HS-5 (cell line): ENCODE results near the gene SLC38A10.

Experiments used
- DNase-seq: peaks from one replicate; pipeline ENCODE4 v3.0.0-alpha.2; 2012; ENCODE audit warnings: low read depth

SLC38A10 gene

DNA sequence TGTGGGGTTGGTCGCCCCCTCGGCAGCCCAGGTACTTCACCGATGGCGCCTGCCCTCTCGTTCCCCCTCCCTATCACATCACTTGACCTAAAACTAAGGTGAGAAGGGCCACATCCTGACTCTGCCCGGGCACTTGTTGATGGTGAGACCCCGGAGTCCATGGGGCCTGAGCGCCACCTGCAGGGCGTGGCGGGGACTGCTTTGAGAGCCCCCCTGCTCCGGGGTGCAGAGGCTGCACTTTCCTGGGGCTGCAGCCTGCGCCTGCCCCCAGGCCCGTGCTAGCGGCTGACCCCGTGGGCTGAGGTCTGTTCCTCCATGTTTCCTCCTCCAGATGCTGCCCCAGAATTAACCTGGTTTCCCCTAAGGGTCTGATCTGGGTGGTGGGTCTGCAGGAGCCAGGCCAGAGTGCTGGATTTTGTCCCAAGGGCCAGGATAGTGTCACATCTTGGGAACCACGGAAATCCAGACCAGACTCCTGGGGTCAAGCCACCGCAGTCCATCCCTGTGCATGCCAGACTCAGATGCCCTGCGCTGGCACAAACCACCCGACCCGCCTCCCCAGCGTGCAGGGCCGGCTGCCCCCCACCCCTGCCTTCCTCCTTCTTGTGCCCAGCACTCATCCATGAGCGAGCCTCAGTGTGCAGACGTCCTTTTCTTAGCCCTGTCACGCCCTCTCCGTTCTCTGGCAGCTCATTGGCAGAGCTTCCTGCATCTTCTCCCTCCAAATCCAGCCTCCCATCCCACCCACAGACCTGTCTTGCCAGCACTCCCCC lies 53.3 kb downstream of the SLC38A10 start:
- DNase-seq = no peak

DNA sequence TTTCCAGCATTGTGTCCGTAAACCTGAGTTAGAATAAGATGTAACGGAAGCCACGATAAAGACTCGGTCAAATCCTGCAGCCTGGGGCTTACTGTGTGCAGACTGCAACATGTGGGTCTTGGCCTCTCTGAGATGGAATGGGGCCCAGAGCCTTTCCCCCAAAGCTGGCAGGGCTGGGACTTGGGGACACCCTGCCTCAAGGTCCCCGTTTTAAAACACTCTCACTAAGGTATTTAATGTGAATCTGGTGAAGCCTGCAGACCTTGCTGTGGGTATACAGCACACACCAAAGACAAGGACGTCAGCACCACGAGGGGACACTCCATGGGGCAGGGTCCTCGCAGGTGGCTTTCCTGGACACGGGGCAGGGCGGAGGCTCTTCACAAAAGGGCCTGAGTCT lies 53.9 kb downstream of the SLC38A10 start:
- no peak for DNase-seq

DNA sequence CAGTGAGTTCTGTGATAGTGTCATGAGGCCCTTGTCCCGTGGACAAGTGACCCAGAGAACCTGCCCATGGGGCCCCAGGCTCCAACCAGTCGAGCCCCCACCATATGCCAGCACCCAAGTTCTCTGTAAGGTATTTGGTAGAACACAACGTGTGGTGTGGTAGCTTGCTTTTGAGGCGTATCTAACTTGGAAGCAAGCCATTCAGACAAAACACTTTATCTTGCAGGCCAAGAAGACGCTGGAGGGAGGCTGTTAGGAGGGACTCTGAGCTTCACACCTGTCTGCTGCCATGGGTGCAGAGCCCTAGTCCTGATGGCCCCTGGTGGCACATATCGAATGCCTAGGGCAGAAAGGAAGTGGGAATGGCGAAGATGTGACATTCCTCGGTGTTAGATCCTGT lies 54.3 kb downstream of the SLC38A10 start:
- no peak for DNase-seq

- DNase-seq = no peak
Observed at GRCh38 chr17:81239714-81240555, 55.2 kb downstream of the SLC38A10 start.

GRCh38 chr17:81238815-81239713 lies 56.0 kb downstream of the SLC38A10 start, which contains the start of the genes NDUFAF8 and TEPSIN:
NDUFAF8 (plus strand) TSS chr17:81239318; CDS start chr17:81239364, 46 bp downstream.
TEPSIN (minus strand) TSS chr17:81239055; CDS start chr17:81239033, 22 bp downstream.
- peak; percentile 99 for DNase-seq

DNA sequence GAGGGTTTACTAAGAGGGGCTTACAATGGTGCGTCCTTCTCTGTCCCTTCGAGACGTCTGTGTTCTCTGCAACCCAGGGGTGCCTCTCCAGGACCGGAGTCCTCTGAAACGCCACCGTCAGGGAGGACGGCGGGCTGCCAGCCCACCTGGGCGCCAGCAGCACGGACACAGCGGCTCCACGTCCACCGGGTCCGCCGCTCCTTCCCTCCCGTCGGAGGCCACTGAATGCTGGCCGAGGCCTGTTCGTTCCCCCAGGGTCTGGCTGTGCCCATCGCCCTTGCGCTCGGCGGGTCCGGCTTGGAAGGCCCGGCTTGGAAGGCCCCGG lies 56.7 kb downstream of the SLC38A10 start:
- DNase-seq = no peak

- no peak for DNase-seq
Observed at GRCh38 chr17:81237591-81238489, 57.3 kb downstream of the SLC38A10 start.

DNA sequence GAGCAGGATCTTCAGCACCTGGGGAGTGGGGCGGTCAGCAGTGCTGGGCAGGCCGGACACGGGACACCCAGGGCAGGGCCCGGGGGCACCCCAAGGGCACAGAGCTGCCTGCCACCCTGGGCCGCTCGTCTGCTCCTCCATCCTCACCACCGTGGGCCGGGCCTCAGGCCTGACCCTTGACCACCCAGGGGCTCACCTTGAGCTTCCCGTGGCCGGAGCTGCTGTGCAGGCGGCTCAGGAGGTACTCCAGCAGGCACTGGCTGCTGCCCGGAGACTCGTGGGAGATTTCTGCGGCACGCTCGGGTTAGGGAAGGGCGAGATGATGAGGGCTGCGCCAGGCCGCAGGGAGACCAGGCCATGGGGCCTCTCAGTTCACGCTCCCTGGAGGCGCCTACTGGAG lies 58.3 kb downstream of the SLC38A10 start:
- DNase-seq = no peak

GRCh38 chr17:81235822-81236740 lies 59.0 kb downstream of the SLC38A10 start:
- DNase-seq = no peak

GRCh38 chr17:81234940-81235821 lies 59.9 kb downstream of the SLC38A10 start:
- DNase-seq = no peak

- no peak for DNase-seq
Observed at GRCh38 chr17:81234506-81234855, 60.6 kb downstream of the SLC38A10 start.

GRCh38 chr17:81233811-81234505 lies 61.1 kb downstream of the SLC38A10 start:
- no peak for DNase-seq

GRCh38 chr17:81233316-81233715 lies 61.8 kb downstream of the SLC38A10 start:
- DNase-seq = no peak

- no peak for DNase-seq
Observed at GRCh38 chr17:81232616-81233241, 62.4 kb downstream of the SLC38A10 start.

GRCh38 chr17:81231766-81232581 lies 63.1 kb downstream of the SLC38A10 start:
- no peak for DNase-seq

GRCh38 chr17:81231121-81231645 lies 63.9 kb downstream of the SLC38A10 start:
- no peak for DNase-seq
